ENCODE measurements around the gene RYR2.
"Not testable (repeated sequence)": the region's sequence is repeated elsewhere in the genome, so short reads cannot be mapped to it uniquely, and the experiment has no call there.

The RYR2 gene

DNA sequence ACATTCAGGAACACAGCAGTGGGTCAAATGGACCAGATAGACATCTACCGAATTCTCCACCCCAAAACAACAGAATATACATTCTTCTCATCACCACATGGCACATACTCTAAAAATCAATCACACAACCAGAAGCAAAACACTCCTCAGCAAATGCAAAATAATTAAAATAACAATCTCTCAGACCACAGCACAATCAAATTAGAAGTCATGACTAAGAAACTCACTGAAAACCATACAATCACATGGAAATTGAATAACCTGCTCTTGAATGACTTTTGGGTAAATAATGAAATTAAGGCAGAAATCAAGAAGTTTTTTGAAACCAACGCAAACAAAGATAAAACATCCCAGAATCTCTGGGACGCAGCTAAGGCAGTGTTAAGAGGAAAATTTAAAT is 799.5 kb downstream of the RYR2 start:
- Histone ChIP-seq H3K4me1 (ENCODE audit: insufficient read depth, low read length, severe bottlenecking) (no peaks in the 10 kb centered on the region), H4K20me1 (ENCODE audit: insufficient read depth, low read length) (no peaks in the 10 kb centered on the region), H3K9ac (ENCODE audit: low read length) (no peak overlapping the region), H3K79me2 (ENCODE audit: insufficient read depth, low read length) (no peaks in the 10 kb centered on the region), H3K27ac (ENCODE audit: low read depth, low read length, poor library complexity, severe bottlenecking) (no peak overlapping the region), H3K4me3 (ENCODE audit: low read depth, low read length, poor library complexity, severe bottlenecking) (no peak overlapping the region), H3K9me2 (ENCODE audit: low read depth, low read length) (no peaks in the 10 kb centered on the region), H3K27me3 (ENCODE audit: insufficient read depth, low read length) (no peaks in the 10 kb centered on the region), H2AFZ (ENCODE audit: low read length) (no peak overlapping the region), H3F3A (ENCODE audit: insufficient read depth, low read length) (no peaks in the 10 kb centered on the region), H3K36me3 (ENCODE audit: insufficient read depth, low read length) (no peaks in the 10 kb centered on the region), H3K4me2 (ENCODE audit: low read length) (no peak overlapping the region), H3K9me3 (ENCODE audit: low read length) (no peaks in the 10 kb centered on the region)
- TF ChIP-seq CTCF (IDR thresholded peaks at IDR 0.05; ENCODE audit: low read length) (no peak), EZH2 (IDR thresholded peaks at IDR 0.05; ENCODE audit: borderline replicate concordance, low read length) (no peak)

- H4K20me1 ChIP-seq (ENCODE audit: insufficient read depth, low read length) = not testable (repeated sequence)
Measured at GRCh38 chr1:237843516-237843915, 801.5 kb downstream of the RYR2 start.

DNA sequence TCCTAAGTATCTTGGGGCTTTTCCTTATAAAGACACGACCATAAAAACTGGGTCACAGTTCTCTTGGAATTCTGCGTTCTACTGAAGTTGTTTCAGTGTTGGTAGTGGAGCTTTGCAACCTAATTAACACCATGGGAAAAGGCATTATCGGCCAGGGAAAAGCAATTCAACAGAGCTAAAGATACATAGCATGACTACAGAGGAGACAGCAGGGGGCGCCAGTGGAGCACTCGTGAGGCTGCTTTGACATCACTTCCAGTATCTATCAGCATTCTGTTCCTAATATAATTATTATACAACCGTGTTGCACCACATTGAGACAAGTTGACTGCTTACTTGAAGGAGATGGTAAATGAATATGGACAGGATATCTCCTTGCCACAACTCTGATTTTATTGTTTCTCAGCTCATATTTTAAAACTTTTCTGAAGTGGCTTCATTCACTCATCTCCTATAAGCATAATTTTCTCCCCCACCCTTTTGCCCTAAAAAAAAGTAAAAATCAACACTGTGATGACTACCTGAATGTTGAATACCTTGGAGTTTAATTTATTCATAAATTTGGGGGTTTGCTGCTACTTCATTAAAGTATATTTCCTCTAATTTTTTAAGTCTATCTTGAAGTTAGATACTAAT is 809.3 kb downstream of the RYR2 start:
- no peaks in the 10 kb centered on the region for H3K4me1 ChIP-seq (ENCODE audit: insufficient read depth, low read length, severe bottlenecking)
- no peaks in the 10 kb centered on the region for H3K79me2 ChIP-seq (ENCODE audit: insufficient read depth, low read length)
- H3F3A ChIP-seq (ENCODE audit: insufficient read depth, low read length) = no peaks in the 10 kb centered on the region
- H2AFZ ChIP-seq (ENCODE audit: low read length) = no peak overlapping the region
- no peak overlapping the region for H3K4me3 ChIP-seq (ENCODE audit: low read depth, low read length, poor library complexity, severe bottlenecking)
- no peaks in the 10 kb centered on the region for H3K9me3 ChIP-seq (ENCODE audit: low read length)
- H3K9me2 ChIP-seq (ENCODE audit: low read depth, low read length) = no peaks in the 10 kb centered on the region
- H3K36me3 ChIP-seq (ENCODE audit: insufficient read depth, low read length) = no peaks in the 10 kb centered on the region
- H3K9ac ChIP-seq (ENCODE audit: low read length) = no peak overlapping the region
- no peaks in the 10 kb centered on the region for H4K20me1 ChIP-seq (ENCODE audit: insufficient read depth, low read length)
- TF ChIP-seq CTCF (IDR thresholded peaks at IDR 0.05; ENCODE audit: low read length) = peak; percentile 69
- TF ChIP-seq EZH2 (IDR thresholded peaks at IDR 0.05; ENCODE audit: borderline replicate concordance, low read length) = no peak
- no peak overlapping the region for H3K27ac ChIP-seq (ENCODE audit: low read depth, low read length, poor library complexity, severe bottlenecking)
- H3K27me3 ChIP-seq (ENCODE audit: insufficient read depth, low read length) = no peaks in the 10 kb centered on the region
- no peak overlapping the region for H3K4me2 ChIP-seq (ENCODE audit: low read length)

More at GRCh38 chr1:237843516-237843915, 801.5 kb downstream of the RYR2 start:
- not testable (repeated sequence) for H3K4me2 ChIP-seq (ENCODE audit: low read length); H3K9me2 ChIP-seq (ENCODE audit: low read depth, low read length); H3K9me3 ChIP-seq (ENCODE audit: low read length); H3K27me3 ChIP-seq (ENCODE audit: insufficient read depth, low read length); H3K9ac ChIP-seq (ENCODE audit: low read length); H3K79me2 ChIP-seq (ENCODE audit: insufficient read depth, low read length); H3K4me3 ChIP-seq (ENCODE audit: low read depth, low read length, poor library complexity, severe bottlenecking); H3K27ac ChIP-seq (ENCODE audit: low read depth, low read length, poor library complexity, severe bottlenecking); H3K4me1 ChIP-seq (ENCODE audit: insufficient read depth, low read length, severe bottlenecking); H3F3A ChIP-seq (ENCODE audit: insufficient read depth, low read length); H2AFZ ChIP-seq (ENCODE audit: low read length); H3K36me3 ChIP-seq (ENCODE audit: insufficient read depth, low read length)

DNA sequence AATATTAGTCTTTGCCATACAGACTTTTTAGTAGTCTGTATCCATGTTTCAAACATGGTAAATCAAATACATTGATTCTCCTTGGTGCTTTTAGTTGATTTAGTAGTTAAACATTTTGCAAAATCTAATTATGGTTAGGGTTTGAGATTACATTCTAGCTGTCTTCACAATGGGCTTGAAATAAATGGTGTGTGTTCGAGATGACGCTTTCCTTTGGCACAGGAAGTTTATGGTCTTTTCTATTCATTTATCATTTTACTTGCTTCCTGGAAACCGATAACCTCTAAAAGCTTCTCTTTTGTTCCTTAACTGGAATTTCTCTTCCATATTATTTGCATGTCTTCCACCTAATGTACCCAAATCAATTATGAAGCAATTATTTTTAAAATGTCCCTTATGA is 810.4 kb downstream of the RYR2 start:
- Histone ChIP-seq H3K4me2 (ENCODE audit: low read length) (no peak overlapping the region), H3K9ac (ENCODE audit: low read length) (no peak overlapping the region), H3K9me2 (ENCODE audit: low read depth, low read length) (no peaks in the 10 kb centered on the region), H3K9me3 (ENCODE audit: low read length) (no peaks in the 10 kb centered on the region), H3K27ac (ENCODE audit: low read depth, low read length, poor library complexity, severe bottlenecking) (no peak overlapping the region), H3K36me3 (ENCODE audit: insufficient read depth, low read length) (no peaks in the 10 kb centered on the region), H3K27me3 (ENCODE audit: insufficient read depth, low read length) (no peaks in the 10 kb centered on the region), H3F3A (ENCODE audit: insufficient read depth, low read length) (no peaks in the 10 kb centered on the region), H3K4me3 (ENCODE audit: low read depth, low read length, poor library complexity, severe bottlenecking) (no peak overlapping the region), H2AFZ (ENCODE audit: low read length) (no peak overlapping the region), H3K4me1 (ENCODE audit: insufficient read depth, low read length, severe bottlenecking) (no peaks in the 10 kb centered on the region), H3K79me2 (ENCODE audit: insufficient read depth, low read length) (no peaks in the 10 kb centered on the region), H4K20me1 (ENCODE audit: insufficient read depth, low read length) (no peaks in the 10 kb centered on the region)
- no peak for TF ChIP-seq CTCF (IDR thresholded peaks at IDR 0.05; ENCODE audit: low read length)
- no peak for TF ChIP-seq EZH2 (IDR thresholded peaks at IDR 0.05; ENCODE audit: borderline replicate concordance, low read length)
